Dendritic cell treated with granulocyte-macrophage colony-stimulating factor and Interleukin-4, amounts not matched to agents 40 ng/mL and 50 ng/mL, for 4 days (primary cell): ENCODE measurements around the gene TWF2.
A peak's percentile ranks its signal among the peaks of the same experiment; 100 is the strongest.
"Not testable (repeated sequence)": the region's sequence is repeated elsewhere in the genome, so short reads cannot be mapped to it uniquely, and the experiment has no call there.

Source experiments
- H3K27ac Mint-ChIP-seq: one replicate; pipeline ENCODE4 v1.8.0; 2022; ENCODE audit warnings: mild to moderate bottlenecking, mixed read lengths
- H3K27me3 Mint-ChIP-seq: one replicate; pipeline ENCODE4 v1.8.0; 2022; ENCODE audit warnings: mild to moderate bottlenecking, mixed read lengths
- H3K36me3 Mint-ChIP-seq: one replicate; pipeline ENCODE4 v1.8.0; 2022; ENCODE audit warnings: low read depth, mixed read lengths
- H3K4me1 Mint-ChIP-seq: one replicate; pipeline ENCODE4 v1.8.0; 2022; ENCODE audit warnings: low read depth, mixed read lengths
- H3K4me3 Mint-ChIP-seq: one replicate; pipeline ENCODE4 v1.8.0; 2022; ENCODE audit warnings: mild to moderate bottlenecking, moderate library complexity, mixed read lengths
- H3K9me3 Mint-ChIP-seq: one replicate; pipeline ENCODE4 v1.8.0; 2022; ENCODE audit warnings: mixed read lengths
- intact Hi-C: fragments of 100-400 bp; cut with micrococcal nuclease; formaldehyde crosslinking; loops from one replicate; pipeline ENCODE4 v1.15.0; 2022

The TWF2 gene

GRCh38 chr3:52238761-52239701, at the start of gene TWF2:
TSS of gene TWF2 (minus strand) at chr3:52239158. CDS start at chr3:52239016, 142 bp downstream.
- H3K4me1 Mint-ChIP-seq: peaks cover 84% of the 10 kb centered on the region
- H3K4me3 Mint-ChIP-seq: peak within 1 kb of the TSS; percentile 91
- intact Hi-C loops: loop anchor here (5.0 kb wide), 1 partner anchor 38 kb away; the partner anchor contains the start of gene WDR82
- no peaks in the 10 kb centered on the region for H3K9me3 Mint-ChIP-seq
- H3K27me3 Mint-ChIP-seq: no peaks in the 10 kb centered on the region
- H3K36me3 Mint-ChIP-seq: peaks cover 50% of the 10 kb centered on the region
- peak within 1 kb of the TSS; percentile 97 for H3K27ac Mint-ChIP-seq

- no peaks in the 10 kb centered on the region for H3K9me3 Mint-ChIP-seq
- no peaks in the 10 kb centered on the region for H3K27me3 Mint-ChIP-seq
- peak overlapping the region; percentile 97 for H3K4me3 Mint-ChIP-seq
- intact Hi-C loops: no loop called here
- peak overlapping the region; percentile 99 for H3K27ac Mint-ChIP-seq
- peaks cover 23% of the 10 kb centered on the region for H3K4me1 Mint-ChIP-seq
- peaks cover 55% of the 10 kb centered on the region for H3K36me3 Mint-ChIP-seq
Measured at GRCh38 chr3:52288674-52289073, 49.7 kb upstream of the TWF2 start.

DNA sequence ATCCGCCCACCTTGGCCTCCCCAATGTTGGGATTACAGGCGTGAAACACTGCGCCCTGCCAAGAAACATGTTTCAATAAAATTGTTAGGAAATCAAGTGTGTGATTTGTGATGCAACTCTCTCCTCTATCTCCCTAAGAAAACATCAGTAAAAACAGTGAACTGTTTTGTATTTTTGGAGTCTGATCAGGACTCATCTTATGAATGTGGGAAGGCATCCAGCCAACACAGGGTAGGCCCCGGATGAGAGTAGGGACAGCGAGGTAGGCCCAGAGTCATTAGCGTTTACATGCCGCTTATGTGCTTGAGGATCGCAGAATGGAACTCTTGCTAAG, 47.8 kb upstream of the TWF2 start:
- Mint-ChIP-seq H3K4me1 (peaks cover 23% of the 10 kb centered on the region), H3K4me3 (peak overlapping the region; percentile 97), H3K36me3 (peaks cover 43% of the 10 kb centered on the region), H3K27ac (peak overlapping the region; percentile 99), H3K9me3 (no peaks in the 10 kb centered on the region), H3K27me3 (no peaks in the 10 kb centered on the region)
- intact Hi-C loops: loop anchor here (1.0 to 2.0 kb wide), 2 partner anchors 8 to 42 kb away; partner anchors contain the start of genes PPM1M and WDR82

GRCh38 chr3:52284051-52284450, 45.1 kb upstream of the TWF2 start:
- H3K9me3 Mint-ChIP-seq, H3K27ac Mint-ChIP-seq, H3K4me3 Mint-ChIP-seq, intact Hi-C loops, H3K27me3 Mint-ChIP-seq: not testable (repeated sequence)
- Mint-ChIP-seq H3K36me3 (peaks cover 37% of the 10 kb centered on the region), H3K4me1 (peaks cover 30% of the 10 kb centered on the region)

DNA sequence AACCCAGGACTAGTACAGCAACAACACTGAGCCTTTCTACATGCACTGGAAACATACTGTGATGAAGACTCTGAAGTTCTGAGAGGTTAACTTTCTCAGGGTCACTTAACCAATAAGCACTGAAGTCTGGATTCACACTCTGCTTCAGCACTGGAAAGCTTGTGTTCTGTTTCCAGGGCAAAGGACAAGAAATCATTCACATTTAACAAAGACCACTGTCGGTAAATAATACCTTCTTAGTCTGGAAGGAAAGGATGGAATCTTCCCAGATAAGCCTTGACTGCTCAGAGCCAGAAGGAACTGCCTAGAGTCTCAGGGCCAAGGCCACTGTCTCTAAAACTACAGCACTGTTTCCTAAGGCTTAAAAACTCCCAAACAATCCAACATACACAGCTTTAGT, 44.3 kb upstream of the TWF2 start:
- intact Hi-C loops: no loop called here
- Mint-ChIP-seq H3K4me1 (peaks cover 31% of the 10 kb centered on the region), H3K36me3 (peaks cover 44% of the 10 kb centered on the region), H3K27me3 (no peaks in the 10 kb centered on the region), H3K9me3 (no peaks in the 10 kb centered on the region), H3K4me3 (no peak overlapping the region), H3K27ac (no peak overlapping the region)

DNA sequence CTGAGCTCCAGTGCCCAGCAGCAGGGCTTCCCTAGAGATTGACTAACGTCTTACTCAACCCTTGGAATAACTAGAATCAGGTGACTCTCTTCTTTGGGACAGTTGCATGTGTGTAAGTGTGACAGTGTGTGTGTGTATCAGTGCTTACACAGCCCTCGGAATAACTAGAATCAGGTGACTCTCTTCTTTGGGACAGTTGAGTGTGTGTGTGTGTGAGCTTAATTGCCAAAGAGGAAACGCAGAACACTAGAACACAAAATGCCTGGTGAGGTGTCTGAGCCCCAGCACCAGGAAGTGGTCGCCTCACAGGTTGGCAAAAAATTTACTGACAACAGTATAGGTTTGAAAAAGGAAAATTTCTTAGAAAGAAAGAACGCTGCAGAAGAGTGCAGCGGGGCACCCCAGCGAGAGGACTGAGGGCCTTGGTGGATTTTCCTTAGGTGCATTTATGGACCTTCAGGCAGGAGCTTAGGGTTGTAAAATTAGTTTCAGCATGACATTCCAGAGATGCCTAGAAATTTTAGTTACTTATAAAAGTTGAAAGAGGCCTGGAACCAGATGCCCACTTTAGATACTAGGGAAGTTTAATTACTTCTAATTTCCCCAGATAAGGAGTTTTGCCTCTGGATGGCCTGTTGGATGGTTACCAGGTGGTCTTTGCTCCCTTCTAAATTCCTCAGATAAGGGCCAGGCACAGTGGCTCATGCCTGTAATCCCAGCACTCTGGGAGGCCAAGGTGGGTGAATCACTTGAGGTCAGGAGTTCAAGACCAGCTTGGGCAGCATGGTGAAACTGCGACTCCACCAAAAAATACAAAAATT, 43.2 kb upstream of the TWF2 start:
- no peak overlapping the region for H3K4me3 Mint-ChIP-seq
- peaks cover 46% of the 10 kb centered on the region for H3K36me3 Mint-ChIP-seq
- H3K9me3 Mint-ChIP-seq: no peaks in the 10 kb centered on the region
- peaks cover 35% of the 10 kb centered on the region for H3K4me1 Mint-ChIP-seq
- intact Hi-C loops: no loop called here
- no peak overlapping the region for H3K27ac Mint-ChIP-seq
- no peaks in the 10 kb centered on the region for H3K27me3 Mint-ChIP-seq

DNA sequence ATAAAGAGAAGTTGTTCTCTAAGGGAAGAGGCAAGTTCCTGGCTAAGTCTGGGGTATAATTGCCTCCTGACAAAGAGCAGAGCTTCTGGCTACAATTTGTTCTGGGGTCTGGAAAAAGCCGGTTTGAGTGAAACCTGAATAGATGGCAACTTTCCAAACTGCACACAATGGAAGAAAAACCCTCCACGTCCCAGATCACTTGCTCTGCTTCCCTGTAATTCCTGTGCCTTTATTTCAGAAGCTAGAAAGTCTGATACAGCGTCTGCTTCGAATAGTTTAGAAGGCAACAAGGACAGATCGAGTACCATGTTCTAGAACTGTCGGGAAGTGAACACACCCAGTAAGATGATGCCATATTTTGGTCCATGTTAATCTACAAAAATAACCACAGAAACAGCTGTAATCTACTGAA, 41.1 kb upstream of the TWF2 start:
- Mint-ChIP-seq H3K9me3 (no peaks in the 10 kb centered on the region), H3K27me3 (no peaks in the 10 kb centered on the region), H3K36me3 (peaks cover 66% of the 10 kb centered on the region), H3K4me1 (peaks cover 49% of the 10 kb centered on the region), H3K4me3 (no peak overlapping the region), H3K27ac (peak overlapping the region; percentile 91)
- intact Hi-C loops: no loop called here

GRCh38 chr3:52279596-52279995, 40.6 kb upstream of the TWF2 start:
- peaks cover 69% of the 10 kb centered on the region for H3K36me3 Mint-ChIP-seq
- H3K9me3 Mint-ChIP-seq: no peaks in the 10 kb centered on the region
- intact Hi-C loops: loop anchor here (5.0 kb wide), 1 partner anchor 42 kb away; the partner anchor contains the start of gene TWF2
- no peak overlapping the region for H3K4me3 Mint-ChIP-seq
- H3K4me1 Mint-ChIP-seq: peaks cover 54% of the 10 kb centered on the region
- H3K27ac Mint-ChIP-seq: peak overlapping the region; percentile 91
- H3K27me3 Mint-ChIP-seq: no peaks in the 10 kb centered on the region

DNA sequence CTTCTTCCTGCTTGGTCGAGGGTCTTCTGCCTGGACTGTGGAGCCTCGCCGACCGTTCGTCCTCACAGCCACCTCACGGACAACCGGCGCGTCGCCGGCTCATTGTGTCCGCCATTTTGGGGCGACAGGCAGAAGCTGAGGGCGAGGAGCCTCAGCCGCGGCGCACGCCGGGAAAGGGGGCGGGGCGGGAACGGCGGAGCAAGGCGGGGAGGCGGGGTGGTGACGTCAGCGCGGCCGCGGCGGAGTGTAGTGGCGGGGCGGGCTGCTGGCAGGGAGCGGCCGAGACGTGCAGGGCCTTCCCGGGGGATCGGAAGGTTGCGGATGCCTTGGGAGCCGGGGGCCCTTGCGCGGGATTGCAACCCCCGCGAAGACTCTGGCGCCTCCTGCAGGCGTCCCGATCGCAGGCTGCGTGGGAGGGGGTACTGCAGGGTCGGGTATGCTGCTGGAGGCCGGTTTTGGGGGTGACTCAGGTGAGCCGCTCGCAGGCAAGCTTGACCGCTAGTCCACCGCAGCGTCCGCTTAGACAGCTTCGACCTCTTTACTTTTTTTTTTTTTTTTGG, 39.6 kb upstream of the TWF2 start, which contains the start of gene WDR82:
Gene WDR82, minus strand, starts transcription at position 140 of the 560 bp plus-strand sequence. CDS start 288 bp downstream, outside the sequence.
- H3K9me3 Mint-ChIP-seq: no peaks in the 10 kb centered on the region
- peaks cover 69% of the 10 kb centered on the region for H3K36me3 Mint-ChIP-seq
- no peaks in the 10 kb centered on the region for H3K27me3 Mint-ChIP-seq
- H3K4me1 Mint-ChIP-seq: peaks cover 64% of the 10 kb centered on the region
- intact Hi-C loops: loop anchor here (1.0 to 5.0 kb wide), 2 partner anchors 9 to 41 kb away; partner anchors contain the start of genes GLYCTK and TWF2
- peak within 1 kb of the TSS; percentile 91 for H3K27ac Mint-ChIP-seq
- H3K4me3 Mint-ChIP-seq: peak within 1 kb of the TSS; percentile 91

DNA sequence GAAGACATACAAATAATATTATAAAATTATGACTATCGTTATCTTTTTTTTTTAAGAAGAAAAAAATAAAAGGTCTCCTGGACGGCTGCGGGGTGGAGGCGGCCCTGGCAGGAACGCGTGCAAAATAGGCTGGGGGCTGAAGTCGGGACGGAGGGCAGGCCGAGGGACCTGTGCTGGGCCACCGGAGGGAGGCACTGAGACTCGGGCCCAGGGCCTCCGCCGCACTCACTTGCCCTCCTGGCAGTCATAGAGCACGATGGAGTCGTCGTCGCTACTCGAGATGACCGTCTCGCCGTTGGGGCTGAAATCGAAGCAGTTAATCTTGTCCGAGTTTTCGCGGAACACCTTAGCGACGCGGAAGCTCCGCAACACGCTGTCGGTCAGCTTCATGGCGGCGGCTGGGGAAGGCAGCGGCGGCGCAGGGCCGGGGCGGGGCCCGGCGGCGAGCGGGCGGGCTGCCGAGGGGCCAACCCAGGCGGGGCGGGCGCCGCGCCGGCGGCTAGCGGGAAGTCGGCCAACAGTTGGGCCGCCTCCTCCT, 39.1 kb upstream of the TWF2 start:
- peak overlapping the region; percentile 91 for H3K27ac Mint-ChIP-seq
- H3K4me3 Mint-ChIP-seq: peak overlapping the region; percentile 91
- H3K4me1 Mint-ChIP-seq: peaks cover 69% of the 10 kb centered on the region
- H3K9me3 Mint-ChIP-seq: no peaks in the 10 kb centered on the region
- intact Hi-C loops: loop anchor here (1.0 to 5.0 kb wide), 2 partner anchors 9 to 41 kb away; partner anchors contain the start of genes GLYCTK and TWF2
- H3K36me3 Mint-ChIP-seq: peaks cover 72% of the 10 kb centered on the region
- no peaks in the 10 kb centered on the region for H3K27me3 Mint-ChIP-seq

DNA sequence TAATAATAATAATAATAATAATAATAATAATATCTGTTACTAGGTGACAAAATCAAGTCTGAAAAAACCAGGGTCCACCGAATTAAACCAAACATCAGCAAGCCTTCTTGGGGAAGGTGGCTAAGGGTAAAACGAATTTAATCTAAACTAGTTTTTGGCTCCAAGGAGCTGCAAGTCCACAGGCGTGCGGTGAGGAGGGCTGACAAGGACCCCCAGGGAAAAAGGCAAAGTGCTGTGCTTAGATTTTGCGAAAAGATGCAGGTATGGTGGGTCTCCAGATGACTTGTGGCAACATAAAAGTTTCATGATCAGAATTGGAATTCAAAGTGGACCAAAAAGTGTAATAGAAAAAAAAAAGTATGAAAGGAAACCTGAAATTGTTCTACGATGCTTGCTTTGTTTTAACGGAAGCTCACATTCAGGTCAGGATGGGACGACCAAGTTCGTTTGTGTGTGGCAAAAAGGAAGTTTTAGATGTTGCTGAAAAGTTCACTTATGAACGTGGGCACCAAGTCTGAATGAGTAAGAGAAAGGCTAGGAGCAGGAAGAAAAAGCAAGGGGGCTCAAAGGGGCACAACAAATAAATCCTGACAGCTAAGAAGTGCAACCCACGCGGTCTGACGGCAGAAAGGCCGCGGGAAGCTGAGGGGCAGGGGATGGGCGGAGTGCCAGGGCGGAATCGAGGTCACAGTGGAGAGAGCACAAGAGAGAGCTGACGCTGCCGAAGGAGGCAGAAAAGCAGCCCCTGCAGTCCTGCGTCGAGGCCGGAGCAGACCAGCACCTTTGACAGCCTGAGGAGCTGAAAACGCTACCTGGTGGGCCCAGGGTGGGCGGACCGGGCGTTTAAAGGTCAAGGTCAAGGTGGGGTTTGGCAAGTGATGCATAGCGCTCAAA, 38.4 kb upstream of the TWF2 start:
- intact Hi-C loops: loop anchor here (5.0 kb wide), 1 partner anchor 40 kb away; the partner anchor contains the start of gene TWF2
- Mint-ChIP-seq H3K4me3 (peak overlapping the region; percentile 91), H3K9me3 (no peaks in the 10 kb centered on the region), H3K27ac (peak overlapping the region; percentile 91), H3K4me1 (peaks cover 75% of the 10 kb centered on the region), H3K36me3 (peaks cover 78% of the 10 kb centered on the region), H3K27me3 (no peaks in the 10 kb centered on the region)

GRCh38 chr3:52274781-52275180, 35.8 kb upstream of the TWF2 start:
- Mint-ChIP-seq H3K36me3 (peaks cover 74% of the 10 kb centered on the region), H3K4me1 (peaks cover 90% of the 10 kb centered on the region), H3K4me3 (peak overlapping the region; percentile 31), H3K27ac (peak overlapping the region; percentile 69)
- H3K27me3 Mint-ChIP-seq, H3K9me3 Mint-ChIP-seq: not testable (repeated sequence)
- intact Hi-C loops: loop anchor here (5.0 kb wide), 1 partner anchor 37 kb away; the partner anchor contains the start of gene TWF2
